LNCaP clone FGC (cell line): ENCODE data around the gene NFATC2IP.

Source experiments
- DNase-seq: peaks from one replicate; pipeline ENCODE4 v3.0.0-alpha.2; 2011; ENCODE audit warnings: low read depth
- H3K4me3 ChIP-seq: 2 replicates; pipeline ENCODE4 v1.5.1; 2011; ENCODE audit warnings: mild to moderate bottlenecking, low read depth, low read length, control low read depth
- CTCF ChIP-seq: IDR thresholded peaks from 2 replicates; pipeline ENCODE4 v1.5.1; 2012; ENCODE audit warnings: mild to moderate bottlenecking; ENCODE audit not compliant: control insufficient read depth, insufficient read depth; ENCODE audit errors: extremely low read depth

NFATC2IP gene

GRCh38 chr16:28982418-28982817 lies 31.7 kb downstream of the NFATC2IP start:
- TF ChIP-seq CTCF: no peak
- no peak for DNase-seq
- H3K4me3 ChIP-seq: no peak overlapping the region

GRCh38 chr16:28982949-28983348 lies 32.2 kb downstream of the NFATC2IP start:
- H3K4me3 ChIP-seq: no peak overlapping the region
- DNase-seq: no peak
- TF ChIP-seq CTCF: no peak

GRCh38 chr16:28983644-28984043 lies 32.9 kb downstream of the NFATC2IP start:
- no peak for DNase-seq
- TF ChIP-seq CTCF: no peak
- no peak overlapping the region for H3K4me3 ChIP-seq

GRCh38 chr16:28984091-28984490 lies 33.4 kb downstream of the NFATC2IP start:
- no peak overlapping the region for H3K4me3 ChIP-seq
- DNase-seq: no peak
- no peak for TF ChIP-seq CTCF

GRCh38 chr16:28984619-28985135 lies 33.9 kb downstream of the NFATC2IP start, which contains the start of gene LAT:
TSS of gene LAT (plus strand) at chr16:28985052. CDS start at chr16:28985418, 366 bp downstream.
- no peak for DNase-seq
- TF ChIP-seq CTCF: no peak
- H3K4me3 ChIP-seq: no peak within 1 kb of the TSS

- no peak for TF ChIP-seq CTCF
- H3K4me3 ChIP-seq: no peak overlapping the region
- no peak for DNase-seq
Observed at GRCh38 chr16:28985211-28986041, 34.7 kb downstream of the NFATC2IP start.

- no peak for DNase-seq
- no peak for TF ChIP-seq CTCF
- no peak overlapping the region for H3K4me3 ChIP-seq
Observed at GRCh38 chr16:28986046-28986445, 35.3 kb downstream of the NFATC2IP start.
